ENCODE measurements around the gene SERP2. TPM values are rescaled to one million over a fixed set of nuclear protein-coding genes. Genes with fewer than 3 reads are reported as not detected.

Gene SERP2
- total and polyA plus RNA-seq, 9 of the 15 experiments (the other 6 are each of a cell fraction or from before 2014, with no cell fraction given): 0.13 TPM; not detected in 8

- TF ChIP-seq YY1 (IDR thresholded peaks at IDR 0.05; ENCODE audit: borderline replicate concordance in 1 of 3, control insufficient read depth in 1 of 3, extremely low read depth in 1 of 3, insufficient read depth in 3 of 3, insufficient read length in 1 of 3, insufficient replicate concordance in 2 of 3, low read depth in 1 of 3, low read length in 2 of 3) (no peak), CREM (IDR thresholded peaks at IDR 0.05; ENCODE audit: low read depth) (peak; percentile 72), DDX20 (tag; IDR thresholded peaks at IDR 0.05; ENCODE audit: low read depth) (no peak), PRDM10 (IDR thresholded peaks at IDR 0.05; ENCODE audit: partially characterized antibody) (no peak), SLC30A9 (CRISPR knock-in tag; IDR thresholded peaks at IDR 0.05) (no peak), L3MBTL2 (IDR thresholded peaks at IDR 0.05) (peak; percentile 10; the same call in 1 of the 2 replicates), HDAC2 (IDR thresholded peaks at IDR 0.05) (no peak), HINFP (tag; conservative IDR thresholded peaks at IDR 0.05; ENCODE audit: low read depth) (no peak), SAFB (IDR thresholded peaks at IDR 0.05; ENCODE audit: borderline replicate concordance, low read depth, low read length) (no peak), MAFF (IDR thresholded peaks at IDR 0.05; ENCODE audit: low read length) (peak; percentile 72), NCOR1 (IDR thresholded peaks at IDR 0.05) (no peak)
- TF ChIP-seq, protein P1, sequence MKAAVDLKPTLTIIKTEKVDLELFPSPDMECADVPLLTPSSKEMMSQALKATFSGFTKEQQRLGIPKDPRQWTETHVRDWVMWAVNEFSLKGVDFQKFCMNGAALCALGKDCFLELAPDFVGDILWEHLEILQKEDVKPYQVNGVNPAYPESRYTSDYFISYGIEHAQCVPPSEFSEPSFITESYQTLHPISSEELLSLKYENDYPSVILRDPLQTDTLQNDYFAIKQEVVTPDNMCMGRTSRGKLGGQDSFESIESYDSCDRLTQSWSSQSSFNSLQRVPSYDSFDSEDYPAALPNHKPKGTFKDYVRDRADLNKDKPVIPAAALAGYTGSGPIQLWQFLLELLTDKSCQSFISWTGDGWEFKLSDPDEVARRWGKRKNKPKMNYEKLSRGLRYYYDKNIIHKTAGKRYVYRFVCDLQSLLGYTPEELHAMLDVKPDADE (conservative IDR thresholded peaks at IDR 0.05; ENCODE audit: control insufficient read depth, low read depth, low read length): no peak
- TF ChIP-seq, protein P2, sequence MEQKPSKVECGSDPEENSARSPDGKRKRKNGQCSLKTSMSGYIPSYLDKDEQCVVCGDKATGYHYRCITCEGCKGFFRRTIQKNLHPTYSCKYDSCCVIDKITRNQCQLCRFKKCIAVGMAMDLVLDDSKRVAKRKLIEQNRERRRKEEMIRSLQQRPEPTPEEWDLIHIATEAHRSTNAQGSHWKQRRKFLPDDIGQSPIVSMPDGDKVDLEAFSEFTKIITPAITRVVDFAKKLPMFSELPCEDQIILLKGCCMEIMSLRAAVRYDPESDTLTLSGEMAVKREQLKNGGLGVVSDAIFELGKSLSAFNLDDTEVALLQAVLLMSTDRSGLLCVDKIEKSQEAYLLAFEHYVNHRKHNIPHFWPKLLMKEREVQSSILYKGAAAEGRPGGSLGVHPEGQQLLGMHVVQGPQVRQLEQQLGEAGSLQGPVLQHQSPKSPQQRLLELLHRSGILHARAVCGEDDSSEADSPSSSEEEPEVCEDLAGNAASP (IDR thresholded peaks at IDR 0.05): no peak
- TF ChIP-seq, protein P3, sequence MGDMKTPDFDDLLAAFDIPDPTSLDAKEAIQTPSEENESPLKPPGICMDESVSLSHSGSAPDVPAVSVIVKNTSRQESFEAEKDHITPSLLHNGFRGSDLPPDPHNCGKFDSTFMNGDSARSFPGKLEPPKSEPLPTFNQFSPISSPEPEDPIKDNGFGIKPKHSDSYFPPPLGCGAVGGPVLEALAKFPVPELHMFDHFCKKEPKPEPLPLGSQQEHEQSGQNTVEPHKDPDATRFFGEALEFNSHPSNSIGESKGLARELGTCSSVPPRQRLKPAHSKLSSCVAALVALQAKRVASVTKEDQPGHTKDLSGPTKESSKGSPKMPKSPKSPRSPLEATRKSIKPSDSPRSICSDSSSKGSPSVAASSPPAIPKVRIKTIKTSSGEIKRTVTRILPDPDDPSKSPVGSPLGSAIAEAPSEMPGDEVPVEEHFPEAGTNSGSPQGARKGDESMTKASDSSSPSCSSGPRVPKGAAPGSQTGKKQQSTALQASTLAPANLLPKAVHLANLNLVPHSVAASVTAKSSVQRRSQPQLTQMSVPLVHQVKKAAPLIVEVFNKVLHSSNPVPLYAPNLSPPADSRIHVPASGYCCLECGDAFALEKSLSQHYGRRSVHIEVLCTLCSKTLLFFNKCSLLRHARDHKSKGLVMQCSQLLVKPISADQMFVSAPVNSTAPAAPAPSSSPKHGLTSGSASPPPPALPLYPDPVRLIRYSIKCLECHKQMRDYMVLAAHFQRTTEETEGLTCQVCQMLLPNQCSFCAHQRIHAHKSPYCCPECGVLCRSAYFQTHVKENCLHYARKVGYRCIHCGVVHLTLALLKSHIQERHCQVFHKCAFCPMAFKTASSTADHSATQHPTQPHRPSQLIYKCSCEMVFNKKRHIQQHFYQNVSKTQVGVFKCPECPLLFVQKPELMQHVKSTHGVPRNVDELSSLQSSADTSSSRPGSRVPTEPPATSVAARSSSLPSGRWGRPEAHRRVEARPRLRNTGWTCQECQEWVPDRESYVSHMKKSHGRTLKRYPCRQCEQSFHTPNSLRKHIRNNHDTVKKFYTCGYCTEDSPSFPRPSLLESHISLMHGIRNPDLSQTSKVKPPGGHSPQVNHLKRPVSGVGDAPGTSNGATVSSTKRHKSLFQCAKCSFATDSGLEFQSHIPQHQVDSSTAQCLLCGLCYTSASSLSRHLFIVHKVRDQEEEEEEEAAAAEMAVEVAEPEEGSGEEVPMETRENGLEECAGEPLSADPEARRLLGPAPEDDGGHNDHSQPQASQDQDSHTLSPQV (IDR thresholded peaks at IDR 0.05): no peak
These were observed 61.7 kb downstream of the SERP2 start (continued) for GRCh38 chr13:44435142-44435918.

Measured in K562 (cell line).